HepG2 (cell line): ENCODE measurements around the gene ELP5. TPM values are rescaled to one million over a fixed set of nuclear protein-coding genes. Genes with fewer than 3 reads are reported as not detected.

Source experiments
- JUND ChIP-seq: sonication (generic); formaldehyde crosslinking; IDR thresholded peaks from 2 replicates; pipeline ENCODE4 v1.8.0; 2022; ENCODE audit warnings: mild to moderate bottlenecking, missing genetic modification reagents
- KDM5B ChIP-seq: sonication (generic); formaldehyde crosslinking; IDR thresholded peaks from 2 replicates; pipeline ENCODE4 v1.4.0; 2020; ENCODE audit warnings: missing genetic modification reagents, mild to moderate bottlenecking, borderline replicate concordance
- MAFF ChIP-seq: IDR thresholded peaks from 2 replicates; pipeline ENCODE4 v1.6.1; 2011; ENCODE audit warnings: low read depth, low read length, improper control_type of control experiment
- MLLT10 ChIP-seq: sonication (generic); formaldehyde crosslinking; IDR thresholded peaks from 2 replicates; pipeline ENCODE4 v1.4.0; 2020; ENCODE audit warnings: missing genetic modification reagents
- MXD4 ChIP-seq: IDR thresholded peaks from 2 replicates; pipeline ENCODE4 v1.6.1; 2016; ENCODE audit warnings: mild to moderate bottlenecking, missing biosample characterization, missing genetic modification reagents
- POLR2AphosphoS5 ChIP-seq: IDR thresholded peaks from 2 replicates; pipeline ENCODE4 v1.6.1; 2012; ENCODE audit warnings: low read depth, low read length
- SETDB1 ChIP-seq: sonication (generic); formaldehyde crosslinking; IDR thresholded peaks from 2 replicates; pipeline ENCODE4 v1.5.1; 2020; ENCODE audit warnings: missing genetic modification reagents, mild to moderate bottlenecking, borderline replicate concordance
- SMYD3 ChIP-seq: sonication (generic); formaldehyde crosslinking; IDR thresholded peaks from 2 replicates; pipeline ENCODE4 v1.8.1; 2023; ENCODE audit warnings: mild to moderate bottlenecking, missing genetic modification reagents
- TARDBP ChIP-seq: sonication (generic); formaldehyde crosslinking; IDR thresholded peaks from 2 replicates; pipeline ENCODE4 v1.8.0; 2022; ENCODE audit warnings: mild to moderate bottlenecking, missing genetic modification reagents
- ZBTB20 ChIP-seq: sonication (generic); formaldehyde crosslinking; IDR thresholded peaks from 2 replicates; pipeline ENCODE4 v1.8.1; 2023; ENCODE audit warnings: missing genetic modification reagents, low read depth, mild to moderate bottlenecking, borderline replicate concordance
- ZNF83 ChIP-seq: sonication (generic); formaldehyde crosslinking; IDR thresholded peaks from 2 replicates; pipeline ENCODE4 v1.4.0; 2020; ENCODE audit warnings: missing genetic modification reagents, mild to moderate bottlenecking, borderline replicate concordance
- polyA plus RNA-seq, 8 experiments: library from polyadenylated mRNA; depleted of rRNA in 3 of 8; stranded (reverse) in 7 of 8; unstranded in 1 of 8; fragments of >200 nt; fragmentation: Illumina TruSeq in 4 of 8; extraction: Trizol in 4 of 8; gene quantifications; 2 replicates each; pipeline versions ENCODE4 v1.2.1 to v1.2.3, GENCODE V29; 2011 to 2016; ENCODE audit warnings: low read depth in 4 of 8, missing spikeins in 1 of 8, mixed read lengths in 1 of 8; ENCODE audit not compliant: insufficient read depth in 1 of 8
- total RNA-seq, 5 experiments: library from RNA; depleted of rRNA; stranded (reverse); fragments of >200 nt; fragmentation: Illumina TruSeq; extraction: Trizol; gene quantifications; 2 replicates each; pipeline ENCODE4 v1.2.3, GENCODE V29; 2016; ENCODE audit warnings: low read depth in 1 of 5
- TF ChIP-seq, protein P1 (sequence below): IDR thresholded peaks from 2 replicates; pipeline ENCODE4 v1.6.1; 2016; ENCODE audit warnings: mild to moderate bottlenecking
- TF ChIP-seq, protein P2 (sequence below): sonication (generic); formaldehyde crosslinking; IDR thresholded peaks from 2 replicates; pipeline ENCODE4 v1.5.0; 2020; ENCODE audit warnings: missing genetic modification reagents
- TF ChIP-seq, protein P3 (sequence below): sonication (generic); formaldehyde crosslinking; IDR thresholded peaks from 2 replicates; pipeline ENCODE4; 2020; ENCODE audit warnings: missing genetic modification reagents, mild to moderate bottlenecking, borderline replicate concordance
- TF ChIP-seq, protein P4 (sequence below), 2 experiments: fragments of 450-650 bp in 1 of 2; sonication (generic) in 1 of 2; formaldehyde crosslinking; IDR thresholded peaks; 2 replicates each; pipeline versions ENCODE4 v1.5.0 to v1.8.0; 2020 to 2022; ENCODE audit warnings: mild to moderate bottlenecking in 1 of 2, missing genetic modification reagents in 1 of 2
- TF ChIP-seq, protein P5 (sequence below): sonication (generic); formaldehyde crosslinking; IDR thresholded peaks from 2 replicates; pipeline ENCODE4 v1.8.0; 2022; ENCODE audit warnings: mild to moderate bottlenecking, missing genetic modification reagents, moderate library complexity
- TF ChIP-seq, protein P6 (sequence below): sonication (generic); formaldehyde crosslinking; IDR thresholded peaks from 2 replicates; pipeline ENCODE4 v1.5.0; 2020; ENCODE audit warnings: missing genetic modification reagents, mild to moderate bottlenecking, borderline replicate concordance
- TF ChIP-seq, protein P7 (sequence below): IDR thresholded peaks from 2 replicates; pipeline ENCODE4 v1.6.1; 2016; ENCODE audit warnings: low read depth

ELP5 gene
- total and polyA plus RNA-seq, 2 of the 13 experiments (the other 11 are each of a cell fraction or from before 2014, with no cell fraction given) = 67.6 to 69.8 TPM

DNA sequence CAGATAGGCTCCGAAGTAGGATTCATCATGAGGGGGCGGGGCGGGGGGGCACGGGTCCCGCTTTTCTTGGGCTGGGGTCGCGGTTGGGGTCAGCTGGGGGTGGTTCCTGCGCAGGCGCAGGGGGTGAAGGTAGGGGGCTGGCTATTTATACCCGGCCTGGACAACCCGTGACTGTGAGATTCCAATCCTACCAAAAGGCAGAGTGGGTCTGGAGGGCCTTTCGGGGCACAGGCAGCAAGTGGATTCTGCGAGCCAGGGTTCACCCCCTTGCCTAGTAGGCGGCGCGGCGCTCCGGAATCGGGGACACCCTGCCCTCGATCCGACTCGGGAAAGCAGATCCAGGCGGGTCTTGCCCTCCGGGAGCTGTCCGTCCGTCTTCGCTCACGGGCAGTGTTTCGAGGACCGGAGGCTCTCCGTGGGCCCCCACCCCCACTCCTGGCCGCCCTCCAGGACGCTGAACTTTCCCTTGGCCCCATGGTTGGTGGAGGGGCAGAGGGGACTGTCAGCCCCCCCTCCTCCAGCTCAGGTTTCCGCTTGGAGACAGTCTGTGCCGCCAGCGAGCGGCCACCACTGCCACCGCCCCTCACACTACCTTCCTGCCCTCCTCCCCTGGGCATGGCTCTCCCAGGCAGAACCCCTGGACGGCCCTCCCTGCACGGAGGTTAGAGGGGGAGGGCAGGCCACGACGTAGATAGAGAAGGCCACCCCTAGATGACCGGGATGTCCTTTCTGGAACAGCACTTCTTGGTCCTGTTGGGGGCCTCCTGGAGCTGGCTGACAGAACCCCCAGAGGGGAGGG is 30.1 kb downstream of the ELP5 start (continued):
- TF ChIP-seq, protein P1, sequence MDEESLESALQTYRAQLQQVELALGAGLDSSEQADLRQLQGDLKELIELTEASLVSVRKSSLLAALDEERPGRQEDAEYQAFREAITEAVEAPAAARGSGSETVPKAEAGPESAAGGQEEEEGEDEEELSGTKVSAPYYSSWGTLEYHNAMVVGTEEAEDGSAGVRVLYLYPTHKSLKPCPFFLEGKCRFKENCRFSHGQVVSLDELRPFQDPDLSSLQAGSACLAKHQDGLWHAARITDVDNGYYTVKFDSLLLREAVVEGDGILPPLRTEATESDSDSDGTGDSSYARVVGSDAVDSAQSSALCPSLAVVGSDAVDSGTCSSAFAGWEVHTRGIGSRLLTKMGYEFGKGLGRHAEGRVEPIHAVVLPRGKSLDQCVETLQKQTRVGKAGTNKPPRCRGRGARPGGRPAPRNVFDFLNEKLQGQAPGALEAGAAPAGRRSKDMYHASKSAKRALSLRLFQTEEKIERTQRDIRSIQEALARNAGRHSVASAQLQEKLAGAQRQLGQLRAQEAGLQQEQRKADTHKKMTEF (CRISPR knock-in tag) = peak; percentile 29; the same call in 1 of the 2 replicates
- TF ChIP-seq, protein P2, sequence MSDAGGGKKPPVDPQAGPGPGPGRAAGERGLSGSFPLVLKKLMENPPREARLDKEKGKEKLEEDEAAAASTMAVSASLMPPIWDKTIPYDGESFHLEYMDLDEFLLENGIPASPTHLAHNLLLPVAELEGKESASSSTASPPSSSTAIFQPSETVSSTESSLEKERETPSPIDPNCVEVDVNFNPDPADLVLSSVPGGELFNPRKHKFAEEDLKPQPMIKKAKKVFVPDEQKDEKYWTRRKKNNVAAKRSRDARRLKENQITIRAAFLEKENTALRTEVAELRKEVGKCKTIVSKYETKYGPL (CRISPR knock-in tag) = no peak
- TF ChIP-seq, protein P3, sequence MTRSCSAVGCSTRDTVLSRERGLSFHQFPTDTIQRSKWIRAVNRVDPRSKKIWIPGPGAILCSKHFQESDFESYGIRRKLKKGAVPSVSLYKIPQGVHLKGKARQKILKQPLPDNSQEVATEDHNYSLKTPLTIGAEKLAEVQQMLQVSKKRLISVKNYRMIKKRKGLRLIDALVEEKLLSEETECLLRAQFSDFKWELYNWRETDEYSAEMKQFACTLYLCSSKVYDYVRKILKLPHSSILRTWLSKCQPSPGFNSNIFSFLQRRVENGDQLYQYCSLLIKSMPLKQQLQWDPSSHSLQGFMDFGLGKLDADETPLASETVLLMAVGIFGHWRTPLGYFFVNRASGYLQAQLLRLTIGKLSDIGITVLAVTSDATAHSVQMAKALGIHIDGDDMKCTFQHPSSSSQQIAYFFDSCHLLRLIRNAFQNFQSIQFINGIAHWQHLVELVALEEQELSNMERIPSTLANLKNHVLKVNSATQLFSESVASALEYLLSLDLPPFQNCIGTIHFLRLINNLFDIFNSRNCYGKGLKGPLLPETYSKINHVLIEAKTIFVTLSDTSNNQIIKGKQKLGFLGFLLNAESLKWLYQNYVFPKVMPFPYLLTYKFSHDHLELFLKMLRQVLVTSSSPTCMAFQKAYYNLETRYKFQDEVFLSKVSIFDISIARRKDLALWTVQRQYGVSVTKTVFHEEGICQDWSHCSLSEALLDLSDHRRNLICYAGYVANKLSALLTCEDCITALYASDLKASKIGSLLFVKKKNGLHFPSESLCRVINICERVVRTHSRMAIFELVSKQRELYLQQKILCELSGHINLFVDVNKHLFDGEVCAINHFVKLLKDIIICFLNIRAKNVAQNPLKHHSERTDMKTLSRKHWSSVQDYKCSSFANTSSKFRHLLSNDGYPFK (CRISPR knock-in tag) = no peak
- TF ChIP-seq, protein P4, sequence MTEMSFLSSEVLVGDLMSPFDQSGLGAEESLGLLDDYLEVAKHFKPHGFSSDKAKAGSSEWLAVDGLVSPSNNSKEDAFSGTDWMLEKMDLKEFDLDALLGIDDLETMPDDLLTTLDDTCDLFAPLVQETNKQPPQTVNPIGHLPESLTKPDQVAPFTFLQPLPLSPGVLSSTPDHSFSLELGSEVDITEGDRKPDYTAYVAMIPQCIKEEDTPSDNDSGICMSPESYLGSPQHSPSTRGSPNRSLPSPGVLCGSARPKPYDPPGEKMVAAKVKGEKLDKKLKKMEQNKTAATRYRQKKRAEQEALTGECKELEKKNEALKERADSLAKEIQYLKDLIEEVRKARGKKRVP (CRISPR knock-in tag; IDR thresholded peaks at IDR 0.05) = no peak
- TF ChIP-seq SETDB1 (CRISPR knock-in tag) = no peak
- no peak for TF ChIP-seq MLLT10
- no peak for TF ChIP-seq MAFF
- TF ChIP-seq, protein P5, sequence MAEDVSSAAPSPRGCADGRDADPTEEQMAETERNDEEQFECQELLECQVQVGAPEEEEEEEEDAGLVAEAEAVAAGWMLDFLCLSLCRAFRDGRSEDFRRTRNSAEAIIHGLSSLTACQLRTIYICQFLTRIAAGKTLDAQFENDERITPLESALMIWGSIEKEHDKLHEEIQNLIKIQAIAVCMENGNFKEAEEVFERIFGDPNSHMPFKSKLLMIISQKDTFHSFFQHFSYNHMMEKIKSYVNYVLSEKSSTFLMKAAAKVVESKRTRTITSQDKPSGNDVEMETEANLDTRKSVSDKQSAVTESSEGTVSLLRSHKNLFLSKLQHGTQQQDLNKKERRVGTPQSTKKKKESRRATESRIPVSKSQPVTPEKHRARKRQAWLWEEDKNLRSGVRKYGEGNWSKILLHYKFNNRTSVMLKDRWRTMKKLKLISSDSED (CRISPR knock-in tag) = no peak
- TF ChIP-seq KDM5B (CRISPR knock-in tag) = no peak
- no peak for TF ChIP-seq TARDBP (CRISPR knock-in tag)
- TF ChIP-seq ZNF83 (CRISPR knock-in tag) = no peak
- TF ChIP-seq MXD4 (CRISPR knock-in tag) = no peak
- no peak for TF ChIP-seq ZBTB20 (CRISPR knock-in tag)
- TF ChIP-seq, protein P6, sequence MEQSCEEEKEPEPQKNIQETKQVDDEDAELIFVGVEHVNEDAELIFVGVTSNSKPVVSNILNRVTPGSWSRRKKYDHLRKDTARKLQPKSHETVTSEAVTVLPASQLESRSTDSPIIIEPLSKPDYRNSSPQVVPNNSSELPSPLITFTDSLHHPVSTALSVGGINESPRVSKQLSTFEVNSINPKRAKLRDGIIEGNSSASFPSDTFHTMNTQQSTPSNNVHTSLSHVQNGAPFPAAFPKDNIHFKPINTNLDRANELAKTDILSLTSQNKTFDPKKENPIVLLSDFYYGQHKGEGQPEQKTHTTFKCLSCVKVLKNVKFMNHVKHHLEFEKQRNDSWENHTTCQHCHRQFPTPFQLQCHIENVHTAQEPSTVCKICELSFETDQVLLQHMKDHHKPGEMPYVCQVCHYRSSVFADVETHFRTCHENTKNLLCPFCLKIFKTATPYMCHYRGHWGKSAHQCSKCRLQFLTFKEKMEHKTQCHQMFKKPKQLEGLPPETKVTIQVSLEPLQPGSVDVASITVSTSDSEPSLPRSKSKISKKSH = no peak
- TF ChIP-seq POLR2AphosphoS5 = no peak
- TF ChIP-seq SMYD3 = no peak
- TF ChIP-seq JUND (CRISPR knock-in tag) = no peak
- TF ChIP-seq, protein P7, sequence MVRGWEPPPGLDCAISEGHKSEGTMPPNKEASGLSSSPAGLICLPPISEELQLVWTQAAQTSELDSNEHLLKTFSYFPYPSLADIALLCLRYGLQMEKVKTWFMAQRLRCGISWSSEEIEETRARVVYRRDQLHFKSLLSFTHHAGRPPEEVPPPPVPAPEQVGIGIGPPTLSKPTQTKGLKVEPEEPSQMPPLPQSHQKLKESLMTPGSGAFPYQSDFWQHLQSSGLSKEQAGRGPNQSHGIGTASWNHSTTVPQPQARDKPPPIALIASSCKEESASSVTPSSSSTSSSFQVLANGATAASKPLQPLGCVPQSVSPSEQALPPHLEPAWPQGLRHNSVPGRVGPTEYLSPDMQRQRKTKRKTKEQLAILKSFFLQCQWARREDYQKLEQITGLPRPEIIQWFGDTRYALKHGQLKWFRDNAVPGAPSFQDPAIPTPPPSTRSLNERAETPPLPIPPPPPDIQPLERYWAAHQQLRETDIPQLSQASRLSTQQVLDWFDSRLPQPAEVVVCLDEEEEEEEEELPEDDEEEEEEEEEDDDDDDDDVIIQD (CRISPR knock-in tag) = no peak
